MCF 10A (cell line): ENCODE results near the gene DPH1. TPM values are rescaled to one million over a fixed set of nuclear protein-coding genes. Genes with fewer than 3 reads are reported as not detected.
"Not testable (repeated sequence)": the region's sequence is repeated elsewhere in the genome, so short reads cannot be mapped to it uniquely, and the experiment has no call there.

ENCODE experiments used
- Bru-seq: library from RNA; stranded (reverse); fragments of 400-500 nt; gene quantifications from one replicate; lab custom pipeline; 2021; lab: Mats Ljungman, UMichigan
- BruChase-seq, 2 experiments: library from RNA; stranded (reverse); fragments of 400-500 nt; gene quantifications; one replicate each; lab custom pipeline; 2021; lab: Mats Ljungman, UMichigan
- BruUV-seq: library from RNA; stranded (reverse); fragments of 400-500 nt; replicated peaks from 2 replicates; lab custom pipeline; 2021; lab: Mats Ljungman, UMichigan
- CTCF ChIA-PET: fragments of 300-600 bp; sonication (Branson Sonifier 250); formaldehyde crosslinking; extraction: SDS; loops from one replicate; lab custom pipeline; 2021; ENCODE audit warnings: antibody characterized with exemption, inconsistent platforms; lab: Yijun Ruan, JAX
- POLR2A ChIA-PET: fragments of 300-600, 350-650 bp; sonication (Branson Sonifier 250); formaldehyde crosslinking; extraction: SDS; loops from one replicate; lab custom pipeline; 2020; ENCODE audit warnings: antibody characterized with exemption, inconsistent platforms; lab: Yijun Ruan, JAX
- DNase-seq: peaks from one replicate; pipeline ENCODE4 v3.0.0-alpha.2; 2018; ENCODE audit not compliant: unreplicated experiment
- H3K27ac Mint-ChIP-seq: one replicate; pipeline ENCODE4 v1.8.0; 2022; ENCODE audit warnings: mild to moderate bottlenecking, low read depth, mixed read lengths; ENCODE audit not compliant: unreplicated experiment
- H3K27me3 Mint-ChIP-seq: one replicate; pipeline ENCODE4 v1.8.0; 2022; ENCODE audit warnings: mixed read lengths; ENCODE audit not compliant: insufficient read depth, unreplicated experiment
- H3K36me3 Mint-ChIP-seq: one replicate; pipeline ENCODE4 v1.8.0; 2022; ENCODE audit warnings: mild to moderate bottlenecking, moderate library complexity, mixed read lengths; ENCODE audit not compliant: insufficient read depth, unreplicated experiment
- H3K4me1 Mint-ChIP-seq: one replicate; pipeline ENCODE4 v1.8.0; 2022; ENCODE audit warnings: mixed read lengths; ENCODE audit not compliant: insufficient read depth, unreplicated experiment
- H3K4me3 Mint-ChIP-seq: one replicate; pipeline ENCODE4 v1.8.0; 2022; ENCODE audit warnings: mild to moderate bottlenecking, moderate library complexity, mixed read lengths; ENCODE audit not compliant: unreplicated experiment
- H3K9me3 Mint-ChIP-seq: one replicate; pipeline ENCODE4 v1.8.0; 2022; ENCODE audit warnings: mixed read lengths; ENCODE audit not compliant: unreplicated experiment
- intact Hi-C: fragments of 100-400 bp; cut with micrococcal nuclease; formaldehyde crosslinking; loops from 2 replicates; pipeline ENCODE4 v1.14.1; 2022
- long read RNA-seq: library from polyadenylated mRNA; stranded (forward); transcript quantifications from one replicate; pipeline ENCODE4 v2.0.0, GENCODE V29; 2022
- total RNA-seq: library from RNA; stranded (reverse); gene quantifications from 2 replicates; pipeline ENCODE4 v1.2.3, GENCODE V29; 2022
- TF ChIP-seq, protein P1 (sequence below): fragments of 200-600 bp; IDR thresholded peaks from one replicate; pipeline ENCODE4 v1.8.0; 2022; ENCODE audit warnings: antibody characterized with exemption, mild to moderate bottlenecking; ENCODE audit not compliant: unreplicated experiment

DPH1 gene
- 29.7 and 45.2 TPM in 2 replicates for total RNA-seq
- Bru-seq, nascent RNA: percentile 58 among the genes with signal in this experiment
- BruChase-seq, experiment 1, labeled RNA remaining after a 6-hour chase: percentile 65 among the genes with signal in this experiment
- percentile 60 among the genes with signal in this experiment for BruChase-seq, experiment 2, labeled RNA remaining after a 2-hour chase
- long read RNA-seq, transcript DPH1-201 (13 exons, 2,221 nt): major isoform, 45 of 80 reads
- long read RNA-seq, transcript DPH1-206 (13 exons, 1,733 nt): minor isoform, 7 of 80 reads
- long read RNA-seq, partial matches to known transcripts: 5 of 80 reads
- long read RNA-seq, other reads (novel, unspliced or antisense): 22 of 80 reads

GRCh38 chr17:2029911-2030778 lies at the start of gene DPH1:
Gene DPH1, plus strand, starts transcription at chr17:2030153. Its CDS starts 17 bp downstream, at chr17:2030170.
- Mint-ChIP-seq H3K27ac (peak within 1 kb of the TSS; percentile 74), H3K9me3 (no peaks in the 10 kb centered on the region), H3K4me1 (peaks cover 5% of the 10 kb centered on the region), H3K36me3 (peaks cover 8% of the 10 kb centered on the region), H3K27me3 (no peaks in the 10 kb centered on the region), H3K4me3 (peak within 1 kb of the TSS; percentile 86)
- POLR2A ChIA-PET: interaction anchor here (0.6 to 1.6 kb wide), 5 partner anchors 11 to 313 kb away, joined by 3 to 6 read pairs (median 5); no protein-coding TSS in a partner anchor
- CTCF ChIA-PET: interaction anchor here (0.6 to 7.4 kb wide), 5 partner anchors 42 to 313 kb away, joined by 3 to 124 read pairs (median 4); no protein-coding TSS in a partner anchor
- DNase-seq: peak; percentile 88
- TF ChIP-seq, protein P1, sequence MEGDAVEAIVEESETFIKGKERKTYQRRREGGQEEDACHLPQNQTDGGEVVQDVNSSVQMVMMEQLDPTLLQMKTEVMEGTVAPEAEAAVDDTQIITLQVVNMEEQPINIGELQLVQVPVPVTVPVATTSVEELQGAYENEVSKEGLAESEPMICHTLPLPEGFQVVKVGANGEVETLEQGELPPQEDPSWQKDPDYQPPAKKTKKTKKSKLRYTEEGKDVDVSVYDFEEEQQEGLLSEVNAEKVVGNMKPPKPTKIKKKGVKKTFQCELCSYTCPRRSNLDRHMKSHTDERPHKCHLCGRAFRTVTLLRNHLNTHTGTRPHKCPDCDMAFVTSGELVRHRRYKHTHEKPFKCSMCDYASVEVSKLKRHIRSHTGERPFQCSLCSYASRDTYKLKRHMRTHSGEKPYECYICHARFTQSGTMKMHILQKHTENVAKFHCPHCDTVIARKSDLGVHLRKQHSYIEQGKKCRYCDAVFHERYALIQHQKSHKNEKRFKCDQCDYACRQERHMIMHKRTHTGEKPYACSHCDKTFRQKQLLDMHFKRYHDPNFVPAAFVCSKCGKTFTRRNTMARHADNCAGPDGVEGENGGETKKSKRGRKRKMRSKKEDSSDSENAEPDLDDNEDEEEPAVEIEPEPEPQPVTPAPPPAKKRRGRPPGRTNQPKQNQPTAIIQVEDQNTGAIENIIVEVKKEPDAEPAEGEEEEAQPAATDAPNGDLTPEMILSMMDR: no peak
- no TSS peak for BruUV-seq
- intact Hi-C loops: loop anchor here (1.0 to 5.0 kb wide), 2 partner anchors 122 to 313 kb away; no protein-coding TSS in a partner anchor

DNA sequence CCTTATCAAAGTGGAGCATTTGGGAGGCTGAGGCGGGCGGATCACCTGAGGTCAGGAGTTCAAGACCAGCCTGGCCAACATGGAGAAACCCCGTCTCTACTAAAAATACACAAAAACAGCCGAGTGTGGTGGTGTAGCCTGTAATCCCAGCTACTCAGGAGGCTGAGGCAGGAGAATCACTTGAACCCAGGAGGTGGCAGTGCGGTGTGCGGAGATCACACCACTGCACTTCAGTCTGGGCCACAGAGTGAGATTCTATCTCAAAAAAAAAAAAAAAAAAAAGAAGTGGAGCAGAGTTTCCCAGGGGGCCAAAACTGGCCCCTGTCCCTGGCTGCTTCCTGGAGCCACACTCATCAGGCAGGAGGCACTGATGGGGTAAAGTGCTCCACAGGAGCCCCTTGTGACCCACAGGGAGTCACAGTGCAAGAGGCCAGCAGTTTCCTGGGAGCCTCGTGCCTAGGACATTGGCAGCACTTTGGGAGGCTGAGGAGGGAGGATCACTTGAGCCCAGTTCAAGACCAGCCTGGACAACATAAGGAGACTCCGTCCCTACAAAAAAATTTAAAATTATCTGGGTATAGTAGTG lies 49.2 kb upstream of the DPH1 start:
- no peaks in the 10 kb centered on the region for H3K36me3 Mint-ChIP-seq
- H3K4me3 Mint-ChIP-seq: no peak overlapping the region
- CTCF ChIA-PET: interaction anchor here (0.6 to 0.7 kb wide), 3 partner anchors 22 to 47 kb away, joined by 3 to 5 read pairs (median 4); no protein-coding TSS in a partner anchor
- peak overlapping the region; percentile 75 for H3K27ac Mint-ChIP-seq
- BruUV-seq: no TSS peak
- H3K9me3 Mint-ChIP-seq: no peaks in the 10 kb centered on the region
- H3K4me1 Mint-ChIP-seq: peaks cover 19% of the 10 kb centered on the region
- DNase-seq: no peak
- TF ChIP-seq, protein P1: no peak
- intact Hi-C loops: loop anchor here (1.0 kb wide), 1 partner anchor 45 kb away; the partner anchor contains the start of gene RTN4RL1
- POLR2A ChIA-PET: interaction anchor here (0.9 to 2.2 kb wide), 5 partner anchors 12 to 260 kb away, joined by 3 to 15 read pairs (median 4); partner anchors contain the start of gene RTN4RL1
- no peaks in the 10 kb centered on the region for H3K27me3 Mint-ChIP-seq

DNA sequence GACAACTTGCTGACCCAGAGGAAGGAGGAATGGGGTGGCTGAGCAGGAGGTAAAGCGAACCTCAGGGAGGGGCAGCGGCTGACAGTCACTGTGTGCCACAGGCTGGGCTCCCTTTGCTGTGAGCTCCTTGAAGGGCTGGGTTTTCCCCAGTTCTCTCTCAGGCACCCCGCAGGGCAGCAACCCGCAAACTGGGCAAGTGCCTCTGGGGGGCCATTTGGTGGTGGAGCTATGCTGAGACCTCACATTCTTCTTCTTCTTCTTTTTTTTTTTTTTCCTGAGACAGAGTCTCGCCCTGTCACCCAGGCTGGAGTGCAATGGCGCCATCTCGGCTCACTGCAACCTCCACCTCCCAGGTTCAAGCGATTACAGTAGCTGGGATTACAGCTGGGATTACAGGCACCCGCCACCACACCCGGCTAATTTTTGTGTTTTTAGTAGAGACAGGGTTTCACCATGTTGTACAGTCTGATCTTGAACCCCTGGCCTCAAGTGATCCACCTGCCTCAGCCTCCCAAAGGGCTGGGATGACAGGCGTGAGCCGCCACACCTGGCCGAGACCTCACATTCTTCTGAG lies 47.1 kb upstream of the DPH1 start:
- H3K36me3 Mint-ChIP-seq, H3K4me3 Mint-ChIP-seq, DNase-seq, intact Hi-C loops, H3K27ac Mint-ChIP-seq, H3K27me3 Mint-ChIP-seq, H3K9me3 Mint-ChIP-seq, BruUV-seq: not testable (repeated sequence)
- POLR2A ChIA-PET: interaction anchor here (1.4 to 2.2 kb wide), 2 partner anchors 17 to 42 kb away, joined by 3 to 15 read pairs; partner anchors contain the start of gene RTN4RL1
- peaks cover 19% of the 10 kb centered on the region for H3K4me1 Mint-ChIP-seq
- CTCF ChIA-PET: interaction anchor here (1.1 to 2.2 kb wide), 2 partner anchors 43 to 74 kb away, joined by 5 to 9 read pairs; partner anchors contain the start of gene RTN4RL1

DNA sequence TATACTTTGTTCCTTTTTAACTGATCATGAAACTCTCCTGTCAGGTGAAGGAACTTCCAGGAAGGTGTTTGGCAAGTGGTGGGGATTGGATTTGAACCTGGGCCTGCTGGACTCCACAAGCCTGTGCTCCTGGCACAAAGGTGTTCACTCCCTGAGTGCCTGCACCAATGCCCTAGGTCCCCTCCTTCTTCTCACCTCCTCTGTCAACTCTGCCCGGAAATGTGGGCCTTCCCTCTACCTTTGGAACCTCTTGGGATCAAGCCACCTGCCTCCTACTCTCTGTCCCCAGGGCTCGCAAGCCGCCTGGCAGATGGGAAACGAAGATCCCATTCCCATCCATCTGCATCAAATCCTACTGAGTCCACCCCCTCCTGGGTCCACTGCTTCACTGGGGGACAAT lies 44.9 kb upstream of the DPH1 start:
- TF ChIP-seq, protein P1: no peak
- H3K36me3 Mint-ChIP-seq: peaks cover 5% of the 10 kb centered on the region
- ChIA-PET POLR2A (no interaction called here), CTCF (interaction anchor here (2.2 kb wide), 1 partner anchor 40 kb away, joined by 9 read pairs; the partner anchor contains the start of gene RTN4RL1)
- no peak overlapping the region for H3K4me3 Mint-ChIP-seq
- peaks cover 35% of the 10 kb centered on the region for H3K4me1 Mint-ChIP-seq
- H3K27ac Mint-ChIP-seq: peak overlapping the region; percentile 61
- intact Hi-C loops: no loop called here
- BruUV-seq: no TSS peak
- no peaks in the 10 kb centered on the region for H3K27me3 Mint-ChIP-seq
- DNase-seq: no peak
- no peaks in the 10 kb centered on the region for H3K9me3 Mint-ChIP-seq
